IPS DF 4.7 (cell line): ENCODE measurements around the gene PRR23E.

Experiments used
- DNase-seq: peaks from one replicate; pipeline ENCODE4 v3.0.0-alpha.2; 2013; ENCODE audit warnings: low spot score; ENCODE audit errors: extremely low read depth

The PRR23E gene, protein sequence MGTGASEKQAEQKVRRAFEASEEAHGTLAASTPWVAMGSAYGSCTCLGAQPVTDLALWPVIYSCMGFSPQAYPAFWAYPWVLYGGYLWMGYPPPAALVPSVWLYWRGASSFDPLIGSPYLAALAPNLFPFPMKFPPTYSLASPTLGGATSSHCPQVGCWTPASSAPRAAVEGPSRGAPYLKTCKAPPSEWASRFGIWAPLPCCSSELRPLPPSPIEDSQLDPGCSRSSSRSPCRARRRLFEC

DNA sequence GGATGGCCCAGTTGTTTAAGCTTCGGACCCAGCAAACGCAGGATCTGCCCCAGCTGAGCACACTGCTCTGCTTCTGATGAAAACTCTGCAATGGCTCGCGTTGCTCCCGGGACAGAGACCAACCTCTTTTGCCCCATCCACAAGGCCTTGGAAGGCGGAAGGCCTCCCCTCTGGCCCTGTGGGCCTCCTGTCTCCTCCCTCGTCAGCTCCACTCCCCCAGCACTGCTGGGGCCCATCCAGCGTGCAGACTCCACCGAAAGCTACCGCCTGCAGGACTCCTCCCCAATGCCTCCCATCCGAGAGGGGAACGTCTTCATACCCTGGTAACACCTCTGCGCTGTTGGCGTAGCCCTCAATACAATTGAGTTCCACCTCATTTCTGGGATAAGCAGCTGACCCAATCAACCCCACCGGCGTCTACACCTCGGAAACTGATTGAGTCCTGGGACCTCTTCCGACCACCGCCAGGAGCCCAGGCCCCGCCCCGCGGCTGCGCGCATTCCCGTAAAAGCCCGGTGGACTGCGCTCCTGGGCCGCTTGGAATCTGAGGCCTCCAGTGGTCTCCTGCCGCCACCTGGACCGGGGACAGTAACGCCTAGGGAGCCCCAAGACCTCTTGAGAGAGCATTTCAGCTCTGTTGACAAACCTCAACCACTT is at the start of gene PRR23E:
TSS of gene PRR23E (plus strand) at position 556 of the 657 bp plus-strand sequence. CDS start 3,555 bp downstream, outside the sequence.
- DNase-seq: no peak

DNA sequence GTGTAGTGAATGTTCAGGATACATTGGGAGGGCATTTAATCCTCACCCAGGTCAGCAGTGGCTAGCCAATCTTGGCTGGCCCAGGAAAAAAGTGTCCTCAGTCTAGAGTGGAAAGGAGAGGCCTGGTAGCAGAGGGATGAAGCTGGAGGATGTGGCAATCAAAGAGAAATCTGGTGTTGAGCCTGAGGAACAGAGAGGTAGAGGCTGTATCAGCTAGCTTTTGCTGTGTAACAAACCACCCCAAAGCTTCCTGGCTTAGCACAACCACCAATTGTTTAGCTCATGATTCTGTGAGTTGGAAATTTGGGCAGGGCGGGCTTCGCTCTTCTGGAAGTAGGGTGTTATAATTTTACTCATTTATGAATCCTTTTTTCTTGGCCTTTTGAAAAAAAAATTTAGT is 49.8 kb upstream of the PRR23E start:
- DNase-seq: no peak

DNA sequence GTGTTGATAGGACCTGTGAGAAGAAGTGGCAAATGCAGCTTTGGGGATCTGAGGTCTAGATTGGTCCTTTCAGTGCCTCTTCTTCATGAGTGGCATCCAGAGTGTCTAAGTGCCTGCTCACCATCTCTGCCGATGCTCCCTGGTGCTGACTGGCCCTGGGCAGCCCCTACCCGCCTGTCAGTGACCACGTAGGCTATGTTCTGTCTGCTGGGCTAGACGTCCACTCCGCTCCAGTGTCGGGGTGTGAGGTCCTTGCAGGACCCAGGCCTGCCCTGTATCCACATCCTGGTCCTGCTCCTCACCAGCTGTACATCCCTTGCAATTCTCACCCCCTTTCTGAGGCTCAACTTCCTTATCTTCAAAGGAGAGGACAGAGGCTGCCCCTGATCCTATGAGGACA is 48.3 kb upstream of the PRR23E start:
- DNase-seq: no peak

- DNase-seq: no peak
These were observed 47.7 kb upstream of the PRR23E start for GRCh38 chr3:127145266-127145665.

GRCh38 chr3:127147291-127147885 is 45.5 kb upstream of the PRR23E start:
- no peak for DNase-seq

DNA sequence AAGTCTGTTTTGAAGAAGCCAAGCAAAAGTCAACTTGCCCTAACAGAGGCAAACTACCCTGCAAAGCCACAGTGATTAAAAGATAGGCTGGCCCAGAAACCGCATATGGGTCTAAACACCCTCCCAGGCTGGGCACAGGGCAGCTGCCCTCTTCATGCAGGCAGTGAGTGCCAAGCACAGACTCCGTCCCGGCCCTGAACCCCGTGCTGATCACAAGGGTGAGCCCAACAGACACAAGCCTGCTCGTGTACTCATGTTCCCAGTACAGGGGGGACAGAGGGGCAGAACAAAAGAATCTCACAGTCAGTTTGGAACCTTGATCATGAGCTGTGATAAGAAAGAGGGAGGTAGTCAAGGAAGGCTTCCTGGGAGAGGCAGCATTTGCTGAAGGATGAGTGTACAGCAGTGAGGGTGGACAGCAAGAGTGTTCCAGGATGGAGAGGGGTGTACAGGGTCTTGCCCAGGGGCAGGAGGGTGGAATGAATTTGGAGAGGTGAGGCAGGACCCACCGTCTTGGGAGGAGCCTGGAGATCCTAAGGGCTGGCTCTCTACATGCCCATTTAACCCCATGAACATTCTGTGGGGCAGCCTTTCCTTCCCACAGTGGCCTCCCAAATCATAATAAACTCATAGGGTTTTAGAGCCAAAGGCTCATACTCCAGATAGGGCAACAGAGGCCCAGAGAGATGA is 43.2 kb upstream of the PRR23E start:
- DNase-seq: no peak

DNA sequence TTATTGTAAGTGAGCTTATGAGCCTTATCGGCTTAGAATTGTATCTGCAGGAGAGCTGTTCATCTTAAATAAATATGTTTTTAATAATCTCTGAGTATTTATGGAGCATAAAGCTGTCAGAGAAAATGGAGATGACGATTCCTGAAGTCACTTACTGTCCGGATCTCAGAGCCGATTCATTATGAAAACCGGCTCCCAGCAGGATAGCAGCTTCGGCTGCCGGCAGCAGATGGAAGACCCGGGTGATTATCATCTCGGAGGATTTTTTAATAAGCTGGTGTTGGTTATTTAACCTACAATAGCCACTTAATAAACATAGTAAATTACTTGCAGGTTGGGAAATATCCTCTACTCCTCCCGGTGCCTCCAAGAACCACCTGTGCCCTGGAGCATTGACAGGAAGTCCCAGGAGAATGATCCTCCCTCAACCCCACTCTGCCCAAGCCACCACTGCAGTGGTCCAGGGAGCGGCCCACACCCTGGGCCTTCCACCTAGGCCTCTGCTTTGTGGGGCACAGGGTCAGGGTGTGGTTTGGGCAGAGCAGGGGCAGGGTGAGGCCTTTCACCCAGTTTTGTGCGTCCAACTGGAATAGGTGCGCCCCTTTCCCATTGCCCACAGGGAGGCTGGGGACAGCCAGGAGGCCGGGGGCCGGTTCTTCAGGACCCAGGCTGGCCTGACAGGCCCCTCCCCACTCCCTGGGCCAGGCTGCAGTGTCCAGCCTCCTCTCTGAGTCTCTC is 42.2 kb upstream of the PRR23E start:
- DNase-seq: no peak

GRCh38 chr3:127151251-127151564 is 41.7 kb upstream of the PRR23E start:
- DNase-seq: no peak

DNA sequence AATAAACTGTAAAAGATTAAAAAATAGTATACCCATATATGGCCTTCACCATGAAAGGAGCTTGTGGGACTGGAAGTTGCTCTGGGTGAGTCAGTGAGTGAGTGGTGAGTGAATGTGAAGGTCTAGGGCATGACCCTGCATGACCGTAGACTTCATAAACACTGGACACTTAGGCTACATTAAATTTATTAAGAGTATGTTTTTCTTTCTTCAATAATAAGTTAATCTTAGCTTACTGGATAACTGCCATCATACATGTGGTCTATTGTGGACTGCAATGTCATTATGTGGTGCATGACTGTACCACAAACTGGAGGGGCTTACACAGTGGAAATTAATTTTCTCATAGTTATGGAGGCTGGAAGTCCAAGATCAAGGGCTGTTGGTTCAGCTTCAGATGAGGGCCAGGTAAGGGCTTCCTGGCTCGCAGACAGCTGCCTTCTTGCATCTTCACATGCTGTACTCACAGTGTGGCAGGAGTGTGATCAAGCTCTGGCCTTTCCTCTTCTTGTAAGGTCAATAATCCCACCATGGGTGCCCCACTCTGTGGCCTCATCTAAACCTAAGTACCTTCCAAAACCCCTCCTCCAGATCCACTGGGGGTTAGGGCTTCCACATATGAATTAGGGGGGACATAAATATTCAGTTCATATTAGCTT is 40.8 kb upstream of the PRR23E start:
- DNase-seq: no peak

DNA sequence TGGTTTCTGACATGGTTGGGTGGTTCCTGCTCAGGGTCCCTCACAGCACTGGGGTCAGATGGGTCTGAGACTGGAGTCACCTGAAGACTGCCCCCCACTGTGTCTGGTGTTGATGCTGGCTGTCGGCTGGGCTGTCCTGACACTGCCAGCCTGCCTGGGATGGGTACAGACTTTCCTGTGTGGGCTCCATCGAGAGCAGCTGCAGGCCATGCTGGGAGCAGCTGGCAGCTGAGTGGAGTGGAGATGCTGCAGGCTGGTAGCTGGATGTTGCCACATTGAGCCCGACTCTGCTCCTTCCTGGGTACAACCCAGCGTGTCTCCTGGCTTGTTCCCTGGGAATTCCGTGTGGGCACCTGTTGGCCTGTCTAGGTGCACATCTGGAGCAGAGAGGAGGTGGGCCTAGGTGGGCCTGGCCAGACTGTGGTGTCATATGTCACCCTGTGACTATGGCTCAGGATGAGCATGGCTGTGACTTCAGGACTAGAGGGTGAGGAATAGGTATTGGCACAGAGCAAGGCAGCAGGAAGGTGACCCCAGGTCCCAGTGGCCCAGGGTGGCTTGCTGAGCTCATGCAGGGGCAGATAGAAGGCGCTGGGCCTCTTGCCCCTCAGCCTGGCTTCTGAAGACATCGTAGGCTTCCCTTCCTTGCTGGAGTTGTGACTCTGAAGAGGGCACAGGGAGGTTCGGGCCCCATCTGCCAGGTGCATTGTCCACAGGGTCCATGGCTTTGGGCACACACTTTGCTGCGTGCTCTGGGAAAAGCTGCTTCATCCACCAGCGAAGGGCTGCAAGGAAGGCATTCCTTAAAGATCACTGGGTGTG is 40.0 kb upstream of the PRR23E start:
- DNase-seq: no peak

GRCh38 chr3:127153506-127153815 is 39.5 kb upstream of the PRR23E start:
- DNase-seq: no peak

DNA sequence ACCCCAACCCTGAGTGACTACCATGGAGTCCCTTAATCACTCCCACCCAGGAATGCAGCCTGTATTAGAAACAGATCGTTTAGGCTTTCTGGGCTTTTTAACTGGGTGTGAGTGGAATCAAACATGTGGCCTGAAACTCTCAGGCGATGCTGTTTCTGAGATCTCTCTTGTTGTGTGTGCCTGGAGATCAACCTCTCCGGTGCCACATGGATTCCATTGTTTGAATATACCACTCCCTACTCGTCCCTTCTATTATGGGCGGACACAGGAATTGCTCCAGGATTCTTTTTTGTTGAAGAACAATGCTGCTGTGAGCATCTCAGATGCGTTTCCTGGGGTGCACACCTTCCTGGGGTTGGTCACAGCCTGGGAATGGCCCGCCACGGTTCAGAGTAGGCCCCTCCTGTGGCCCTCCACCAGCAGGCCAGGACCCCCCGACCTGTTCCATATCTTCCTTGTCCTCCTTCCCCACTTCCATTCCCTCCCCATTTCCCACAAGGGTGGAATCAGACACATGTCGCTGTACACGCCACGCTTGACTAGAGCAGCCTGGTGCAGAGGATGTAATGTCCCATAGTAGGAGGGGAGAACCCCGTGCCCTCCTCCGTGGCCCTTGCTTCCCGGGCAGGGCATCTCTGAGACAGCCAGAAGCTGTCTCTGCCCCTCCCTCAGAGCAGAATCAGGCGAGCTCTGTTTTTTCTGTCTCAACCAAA is 36.4 kb upstream of the PRR23E start:
- no peak for DNase-seq

DNA sequence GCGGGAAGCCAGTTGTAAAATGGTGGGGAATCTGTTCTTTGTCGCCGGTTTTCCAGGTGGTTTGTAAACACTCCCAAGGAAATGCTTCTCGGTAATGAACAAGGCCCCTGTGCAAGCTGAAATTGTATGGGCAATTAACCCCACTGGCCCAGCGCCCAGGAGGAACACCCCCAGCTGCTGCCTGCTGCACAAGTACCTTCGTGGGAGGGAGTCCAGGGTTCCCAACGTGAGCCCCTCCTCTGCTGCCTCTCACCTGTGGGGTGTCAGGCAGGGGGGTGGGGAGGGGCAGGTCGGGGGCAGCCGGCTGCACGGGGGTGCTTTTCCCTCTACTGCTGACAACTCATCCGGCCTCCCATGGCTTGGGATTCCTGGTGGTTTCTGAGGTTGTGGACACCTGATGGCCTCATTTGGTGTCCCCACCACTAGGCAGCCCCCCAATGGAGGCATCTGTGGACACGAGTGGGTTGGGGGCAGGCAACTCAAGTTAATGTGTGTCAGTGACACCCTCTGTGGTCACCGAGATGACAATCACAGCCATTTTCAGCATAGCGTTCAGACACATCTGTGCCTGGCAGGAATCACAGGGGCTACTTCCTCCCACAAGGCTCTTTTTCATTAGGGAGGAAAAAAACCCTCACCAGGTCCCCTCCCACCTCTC is 35.6 kb upstream of the PRR23E start:
- DNase-seq: no peak

DNA sequence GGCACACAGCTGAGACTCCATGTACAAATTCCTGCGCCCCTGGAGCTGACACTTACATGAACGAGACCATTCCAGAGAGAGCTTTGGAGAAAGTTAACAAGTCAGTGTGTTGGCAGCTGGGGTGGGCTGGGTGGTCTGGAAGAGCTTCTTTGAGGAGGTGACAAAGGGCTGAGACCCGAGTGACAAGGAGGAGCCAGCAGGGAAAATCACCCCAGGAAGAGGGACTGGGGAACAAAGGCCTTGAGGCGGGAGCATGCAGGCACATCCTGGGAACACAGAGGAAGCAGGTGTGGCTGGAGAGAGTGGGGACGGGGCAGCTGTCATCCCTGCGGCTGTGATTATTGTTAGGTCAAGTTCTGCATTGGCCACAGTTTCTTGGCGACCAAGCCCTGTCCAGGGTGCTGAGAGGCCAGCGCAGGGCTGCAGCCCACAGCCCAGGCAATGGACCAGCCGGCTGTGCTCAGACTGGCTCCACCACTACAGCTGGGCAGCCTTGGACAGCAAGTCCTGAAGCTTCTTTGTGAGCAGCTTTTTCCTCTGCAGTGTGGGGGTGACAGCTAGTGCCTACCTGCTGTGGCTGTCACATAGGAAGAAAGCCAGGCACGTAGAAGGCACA is 34.2 kb upstream of the PRR23E start:
- DNase-seq: peak; percentile 25

DNA sequence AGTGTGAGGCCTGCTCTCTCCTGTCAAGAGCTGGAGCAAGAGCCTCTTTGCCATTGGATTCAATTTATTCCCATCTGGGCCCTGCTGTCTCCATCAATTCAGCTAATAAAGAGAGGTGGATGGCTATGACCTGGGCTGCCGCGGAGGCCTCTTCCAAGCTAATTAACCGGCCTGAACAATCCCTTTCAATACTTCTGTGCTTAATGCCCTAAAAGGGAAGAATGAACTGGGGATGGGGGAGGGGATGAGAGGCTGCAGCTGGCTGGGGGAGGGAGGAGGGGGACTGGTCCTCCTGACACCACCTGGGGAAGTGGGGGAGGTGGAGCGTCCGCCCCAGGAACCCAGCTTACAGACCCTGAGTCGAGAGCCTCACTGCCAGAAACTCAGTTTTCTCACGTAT is 33.4 kb upstream of the PRR23E start:
- DNase-seq: no peak

DNA sequence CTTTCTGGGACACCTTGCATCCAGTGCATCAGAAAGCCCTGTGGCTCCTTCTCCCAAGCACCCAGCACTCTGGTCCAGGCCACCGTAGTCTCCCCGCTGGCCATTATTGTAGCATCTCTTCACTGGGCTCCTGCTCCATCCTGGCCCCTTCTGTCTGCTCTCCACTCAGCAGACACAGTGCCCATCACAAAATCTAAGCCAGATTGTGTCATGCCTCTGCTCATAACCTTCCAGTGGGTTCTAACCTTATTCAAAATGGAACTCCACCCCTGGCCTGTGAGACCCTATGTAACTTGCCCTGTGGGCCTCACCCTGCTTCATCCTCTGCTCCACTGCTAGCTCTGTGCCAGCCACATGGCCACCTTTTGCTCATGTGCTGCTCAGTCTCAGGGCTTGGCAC is 31.7 kb upstream of the PRR23E start:
- no peak for DNase-seq

- no peak for DNase-seq
These were observed 30.9 kb upstream of the PRR23E start for GRCh38 chr3:127161973-127162579.

- no peak for DNase-seq
These were observed 29.8 kb upstream of the PRR23E start for GRCh38 chr3:127162947-127163645.
